ENCODE measurements around the gene GSE1.

The GSE1 gene

DNA sequence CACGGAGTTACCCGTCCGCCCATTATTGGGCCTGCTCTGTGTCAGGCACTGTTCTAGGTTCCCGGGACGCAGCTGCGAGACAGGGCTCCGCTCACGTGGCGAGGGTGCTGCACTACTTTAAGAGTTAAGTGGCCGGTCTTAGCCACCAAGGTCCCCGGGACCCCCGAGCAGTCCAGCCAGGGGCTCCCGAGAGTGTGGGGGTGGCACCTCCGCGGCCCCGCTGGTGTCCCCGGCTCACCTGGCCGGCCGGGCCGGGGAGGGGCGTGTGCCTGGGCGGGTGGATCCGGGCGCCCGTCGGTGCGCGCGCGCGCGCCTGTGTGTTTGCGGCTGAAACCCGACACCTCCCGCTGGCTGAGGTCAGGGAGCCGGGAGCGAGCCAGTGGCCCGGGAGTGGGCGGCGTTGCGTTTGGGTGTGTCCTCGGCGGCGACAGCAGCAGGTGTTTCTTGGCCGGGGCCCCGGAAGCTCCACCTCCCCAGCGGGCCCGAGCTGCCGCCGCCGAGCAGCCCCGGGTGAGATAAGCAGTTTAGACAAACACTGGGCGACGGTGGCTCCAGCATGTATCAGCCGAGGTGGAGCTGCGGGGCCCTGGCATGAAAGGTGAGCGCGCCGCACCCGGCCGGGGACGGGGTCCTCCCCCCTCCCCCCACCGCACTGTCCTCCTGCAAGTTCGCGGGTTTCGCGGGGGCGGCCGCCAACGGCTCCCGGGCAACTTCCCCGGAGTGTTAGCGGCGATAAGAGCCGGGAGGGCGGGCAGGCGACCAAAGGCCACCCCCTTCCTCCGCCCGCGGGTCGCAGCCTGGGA, at the start of gene GSE1:
Gene GSE1 (plus strand): TSS at position 522 of the 803 bp plus-strand sequence. CDS start 70 bp downstream, at position 592.
- DNase-seq (ENCODE audit: low spot score), result peak; percentile 84

DNA sequence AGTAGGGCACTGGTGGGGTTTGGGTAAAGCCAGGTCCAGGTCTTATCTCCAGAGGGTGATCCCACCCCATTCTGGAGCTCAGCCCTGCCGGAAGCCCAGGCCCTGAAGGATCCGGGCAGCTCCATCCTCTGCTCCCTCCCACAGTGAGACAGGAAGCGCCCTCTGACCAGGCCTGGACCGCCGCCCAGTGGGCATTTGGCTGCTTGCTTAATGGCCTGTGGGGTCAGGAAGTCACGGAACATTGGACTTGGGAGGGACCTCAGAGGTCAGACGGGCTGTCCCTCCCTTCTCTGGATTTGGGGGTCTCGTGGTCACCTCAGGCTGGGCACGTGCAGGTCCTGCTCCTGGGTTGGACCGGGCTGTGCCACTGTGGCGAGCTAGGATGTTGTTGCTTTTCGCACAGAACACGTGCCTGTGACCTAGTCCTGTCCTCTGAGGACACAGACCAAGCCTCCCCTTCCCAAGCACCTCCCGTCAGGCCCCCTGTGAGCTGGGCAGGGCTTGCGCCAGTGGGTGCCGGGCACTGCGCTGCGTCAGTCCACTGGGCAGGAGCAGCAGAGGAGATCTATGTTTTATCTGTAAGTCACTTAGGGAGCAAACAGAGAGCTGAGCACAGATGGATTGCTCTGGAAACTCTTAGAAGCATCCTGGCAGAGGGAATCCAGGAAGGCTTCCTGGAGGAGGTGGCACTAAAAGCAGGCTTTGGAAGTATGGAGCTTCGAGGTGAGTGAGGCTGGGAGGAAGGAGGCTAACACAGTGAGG, 49.4 kb upstream of the GSE1 start:
- no peak for DNase-seq (ENCODE audit: low spot score)

DNA sequence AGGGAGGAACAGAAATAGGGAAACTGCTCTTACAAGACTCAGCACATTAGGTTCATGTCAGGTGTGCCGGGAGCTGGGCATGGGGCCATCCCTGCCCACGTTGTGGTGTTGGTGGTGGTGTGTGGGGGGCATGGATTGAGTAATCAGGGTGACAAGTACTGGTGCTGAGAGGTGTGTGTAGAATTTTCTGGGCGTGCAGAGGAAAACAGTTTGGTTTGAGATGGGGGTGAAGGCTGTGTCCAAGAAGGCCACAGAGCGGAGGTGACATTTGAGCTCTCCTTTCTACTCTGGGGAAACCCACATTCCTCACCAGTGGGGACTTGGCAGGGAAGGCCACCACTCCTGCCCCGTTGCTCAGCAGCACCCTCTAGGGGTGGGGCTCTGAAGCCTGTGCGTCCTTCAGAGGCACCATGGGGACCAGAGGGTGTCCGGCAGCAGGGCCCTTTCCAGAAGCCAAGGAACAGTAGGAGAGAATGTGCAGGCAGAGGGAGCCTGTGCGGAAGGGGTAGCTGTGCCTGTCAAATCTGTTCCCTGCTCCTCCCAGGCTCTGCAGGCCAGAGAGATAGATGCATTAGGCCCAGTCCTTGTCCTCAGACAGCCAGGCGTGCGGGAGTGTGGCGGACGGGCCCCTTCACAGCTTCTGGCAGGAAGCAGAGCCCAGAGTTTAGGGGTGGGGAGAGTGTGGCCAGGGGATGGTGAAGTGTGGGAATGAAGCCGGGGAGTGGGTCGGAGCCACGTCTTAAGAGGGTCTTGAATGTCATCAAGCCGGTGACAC, 48.7 kb upstream of the GSE1 start:
- DNase-seq (ENCODE audit: low spot score), result no peak

DNA sequence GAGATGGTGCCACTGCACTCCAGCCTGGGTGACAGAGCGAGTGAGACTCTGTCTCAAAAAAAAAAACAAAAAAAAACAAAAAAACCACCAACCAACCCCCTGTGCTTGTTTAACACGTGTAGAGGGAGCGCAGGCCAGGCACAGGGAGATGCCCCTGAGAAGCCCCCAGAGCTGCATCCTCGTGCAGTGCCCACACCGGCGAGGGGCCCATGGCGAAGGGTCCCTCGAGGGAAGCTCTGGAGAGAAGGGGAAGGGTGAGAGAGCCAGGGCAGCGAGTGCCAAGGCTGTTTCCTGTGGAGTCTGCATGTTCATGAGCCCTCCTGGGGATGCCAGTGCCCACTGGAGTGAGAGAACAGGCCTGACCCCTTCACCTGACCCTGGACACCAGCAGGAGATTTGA, 47.8 kb upstream of the GSE1 start:
- no peak for DNase-seq (ENCODE audit: low spot score)

DNA sequence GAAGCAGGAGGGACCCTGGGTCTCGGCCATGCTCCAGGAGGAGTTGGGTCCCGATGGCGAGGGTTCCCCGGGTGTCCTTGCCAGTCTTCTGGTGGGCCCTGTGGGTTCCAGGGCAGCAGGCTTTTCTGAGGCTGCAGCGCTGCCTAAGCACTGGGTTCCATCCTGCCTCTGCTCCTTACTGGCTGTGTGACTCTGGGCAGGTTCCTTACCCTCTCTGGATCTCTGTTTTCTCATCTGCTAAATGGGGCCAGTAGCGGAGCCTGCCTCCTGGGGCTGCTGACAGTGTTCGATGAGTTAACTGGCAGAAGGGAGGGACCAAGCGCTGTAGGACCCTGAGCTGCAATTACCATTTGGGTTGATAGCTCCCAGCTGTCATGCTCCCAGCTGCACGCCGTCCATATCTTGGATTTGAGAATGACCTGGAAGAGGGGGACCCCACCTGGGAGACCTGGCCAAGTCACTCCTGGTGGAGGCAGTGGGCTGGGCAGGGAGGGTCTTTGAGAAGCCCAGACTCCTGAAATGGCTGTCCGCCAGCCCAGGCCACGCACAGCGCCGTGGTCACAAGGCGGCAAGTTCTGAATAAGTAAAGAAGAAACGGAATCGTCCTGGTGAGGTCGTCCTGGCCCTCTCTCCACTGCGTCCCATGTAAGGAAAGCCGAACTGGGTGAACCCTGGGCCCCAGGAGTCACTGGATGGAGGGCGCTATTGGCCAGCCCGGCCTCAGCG, 47.2 kb upstream of the GSE1 start:
- DNase-seq (ENCODE audit: low spot score), result no peak

DNA sequence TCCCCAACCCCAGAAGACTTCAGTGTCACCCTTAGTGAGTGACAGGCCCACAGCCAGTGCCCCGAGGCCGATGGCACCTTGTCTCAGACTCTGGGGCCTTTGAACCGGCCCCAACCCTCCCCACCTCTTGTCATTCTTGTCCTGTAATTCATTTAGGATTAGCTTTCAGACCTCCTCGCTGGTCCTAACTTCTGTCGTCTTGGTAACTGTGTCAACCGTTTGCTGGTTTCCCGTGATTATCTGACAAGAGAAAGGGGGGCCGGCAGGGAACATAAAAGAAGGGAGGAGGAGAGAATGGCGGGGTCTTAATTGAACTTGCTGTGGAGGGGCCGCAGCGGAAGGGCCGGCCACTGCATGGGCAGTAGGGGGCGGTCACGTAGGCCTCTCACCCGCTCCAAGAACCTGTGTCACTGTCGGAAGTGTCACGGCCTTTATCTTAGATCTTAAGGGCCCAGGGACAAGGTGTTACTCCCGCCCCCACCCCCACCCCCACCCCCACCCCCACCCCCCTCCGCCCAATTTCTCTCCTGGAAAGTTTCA, 46.5 kb upstream of the GSE1 start:
- no peak for DNase-seq (ENCODE audit: low spot score)

DNA sequence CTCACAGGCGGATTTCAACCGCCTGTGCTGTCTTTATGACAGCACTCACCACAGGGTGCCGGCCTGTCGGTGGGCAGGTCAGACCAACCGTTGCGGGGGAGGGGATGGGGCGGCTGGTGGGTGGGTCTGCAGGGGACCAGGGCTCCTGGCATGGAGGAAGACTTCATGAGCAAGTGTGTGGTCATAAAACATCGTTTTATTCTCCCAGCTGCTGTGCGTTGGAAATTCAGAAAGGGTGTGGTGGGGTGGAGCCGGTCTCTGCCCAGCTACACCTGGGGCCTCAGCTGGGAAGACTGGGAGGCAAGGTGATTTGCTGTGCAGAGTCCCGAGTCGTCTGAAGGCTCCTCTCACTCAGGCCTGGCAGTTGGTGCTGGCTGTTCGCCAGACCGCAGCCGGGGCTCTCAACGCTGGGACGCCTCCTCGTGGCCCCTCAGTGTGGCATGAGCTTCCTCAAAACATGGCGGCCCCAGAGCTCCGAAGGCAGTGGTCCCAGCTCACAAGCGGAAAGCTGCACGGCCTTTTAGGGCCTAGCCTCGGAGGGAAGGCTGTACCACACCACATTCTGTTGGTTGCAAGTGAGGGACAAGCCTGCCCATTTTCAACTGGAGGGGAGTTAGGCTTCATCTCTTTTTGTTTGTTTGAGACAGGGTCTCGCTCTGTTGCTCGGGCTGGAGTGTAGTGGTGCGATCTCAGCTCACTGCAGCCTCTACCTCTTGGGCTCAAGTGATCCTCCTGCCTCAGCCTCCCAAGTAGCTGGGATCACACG, 45.8 kb upstream of the GSE1 start:
- no peak for DNase-seq (ENCODE audit: low spot score)

DNA sequence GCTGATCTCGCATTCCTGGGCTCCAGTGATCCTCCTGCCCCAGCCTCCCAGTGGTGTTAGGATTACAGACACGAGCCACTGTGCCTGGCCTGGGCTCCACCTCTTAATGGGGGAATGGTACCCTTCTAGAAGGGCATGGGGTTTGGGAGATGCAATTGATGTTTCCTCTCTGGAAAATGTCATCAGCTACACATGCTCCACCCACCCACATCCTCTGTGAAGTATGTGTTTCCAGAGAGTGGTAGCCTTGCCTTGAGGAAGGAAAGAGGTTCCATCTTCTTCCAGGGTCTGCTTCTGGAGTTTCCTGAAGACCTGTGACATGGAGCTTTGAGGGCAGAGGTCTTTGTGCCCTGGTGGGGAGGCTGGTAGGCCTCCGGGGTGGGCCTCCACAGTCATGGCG, 45.2 kb upstream of the GSE1 start:
- DNase-seq (ENCODE audit: low spot score), result no peak

DNA sequence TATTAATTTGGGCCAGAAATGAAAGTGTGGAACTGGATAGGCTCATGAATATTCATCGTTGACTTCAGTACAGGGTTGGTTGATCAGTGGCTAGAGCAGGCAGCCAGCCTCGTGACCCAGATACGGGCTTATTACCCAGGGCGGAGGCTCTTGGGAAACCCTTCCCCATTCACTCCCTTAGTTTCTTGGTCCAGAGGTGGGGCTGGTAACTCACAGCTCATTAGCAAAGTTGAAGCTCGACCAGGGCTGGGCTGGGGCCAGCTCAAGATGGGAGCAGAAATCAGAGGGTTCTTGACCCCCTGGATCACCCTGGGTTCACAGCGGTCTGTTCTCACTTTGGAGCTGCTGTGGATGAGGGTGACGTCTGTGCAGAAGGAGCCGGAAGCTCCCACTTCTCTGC, 44.6 kb upstream of the GSE1 start:
- DNase-seq (ENCODE audit: low spot score), result no peak

DNA sequence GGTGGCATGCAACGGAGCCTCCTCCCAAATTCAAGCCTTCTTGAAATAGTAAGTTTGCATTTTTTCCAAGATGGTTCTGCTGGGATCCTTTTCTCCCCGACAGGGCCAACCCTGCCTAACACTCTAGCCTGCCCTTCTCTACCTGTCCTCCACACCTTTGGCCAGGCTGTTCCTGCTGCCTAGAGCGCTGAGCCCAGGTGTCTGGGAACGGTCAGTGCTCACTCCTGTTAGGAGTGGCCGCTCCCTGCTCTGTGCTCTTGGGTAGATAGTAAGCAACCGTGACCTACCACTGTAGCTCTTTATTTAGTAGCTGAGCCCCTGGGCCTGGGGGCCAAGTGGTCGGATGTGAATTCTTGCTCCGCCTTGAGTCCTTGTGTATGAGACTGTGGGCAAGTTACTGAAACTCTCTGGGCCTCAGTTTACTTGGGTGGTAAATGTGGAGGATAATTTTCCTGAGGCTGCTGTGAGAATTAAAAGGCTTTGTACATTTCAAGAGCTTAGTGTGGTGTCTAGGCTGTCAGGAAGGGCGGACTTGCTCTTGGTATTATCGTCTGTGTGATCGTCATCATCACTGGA, 44.0 kb upstream of the GSE1 start:
- DNase-seq (ENCODE audit: low spot score), result no peak

DNA sequence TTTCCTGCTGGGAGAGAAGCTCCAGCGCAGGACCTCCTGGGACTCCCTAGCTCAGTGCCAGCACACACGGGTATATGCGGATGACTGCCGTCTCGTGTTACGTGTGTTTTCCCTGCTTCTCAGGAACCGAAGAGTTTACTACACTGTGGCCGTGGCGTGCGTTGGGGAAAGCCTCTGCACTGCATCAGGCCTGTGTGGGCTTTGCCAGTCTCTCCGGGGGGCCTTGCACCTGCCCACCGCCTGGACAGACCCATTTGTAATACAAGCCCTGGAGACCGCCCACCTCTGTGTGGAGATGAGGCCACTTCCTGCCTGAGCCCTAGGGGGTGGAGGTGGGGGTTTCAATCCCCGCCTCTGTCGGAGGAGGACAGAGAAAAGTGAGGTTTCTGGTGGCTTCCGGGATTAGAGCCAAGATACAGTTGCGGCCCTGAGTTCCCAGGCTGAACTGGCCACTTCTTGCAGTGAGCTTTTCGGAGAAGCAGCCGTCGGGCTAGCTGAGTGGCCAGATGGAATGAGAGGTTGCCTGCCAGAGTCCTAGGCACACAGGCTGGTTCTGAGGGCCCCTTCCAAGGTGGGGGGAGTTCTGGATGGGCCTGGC, 43.4 kb upstream of the GSE1 start:
- no peak for DNase-seq (ENCODE audit: low spot score)

DNA sequence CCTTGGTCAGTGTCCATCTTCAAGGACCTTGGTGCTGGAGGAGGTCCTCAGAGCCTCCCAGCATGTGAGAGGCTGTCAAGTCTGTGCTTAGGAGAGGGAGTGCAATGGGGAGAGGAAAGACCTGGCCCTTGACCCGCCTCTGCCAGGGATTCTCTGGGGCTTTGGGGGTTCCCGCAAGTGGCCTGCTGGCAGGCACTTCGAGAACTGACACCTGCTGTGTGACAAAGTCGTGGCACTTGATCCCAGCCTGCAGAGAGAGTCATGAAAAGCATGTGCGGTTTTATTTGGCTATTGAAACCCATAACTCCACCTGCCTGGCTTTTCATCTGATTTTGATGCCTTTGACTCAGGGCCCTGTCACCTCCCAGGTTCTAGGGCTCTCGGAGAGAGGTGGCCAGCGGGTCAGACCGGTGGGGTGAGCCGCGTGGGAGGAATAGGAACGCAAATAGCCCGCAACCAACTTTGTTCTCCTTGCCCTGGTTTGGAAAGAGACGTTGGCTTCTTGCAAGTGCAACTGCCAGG, 42.8 kb upstream of the GSE1 start:
- DNase-seq (ENCODE audit: low spot score), result no peak

DNA sequence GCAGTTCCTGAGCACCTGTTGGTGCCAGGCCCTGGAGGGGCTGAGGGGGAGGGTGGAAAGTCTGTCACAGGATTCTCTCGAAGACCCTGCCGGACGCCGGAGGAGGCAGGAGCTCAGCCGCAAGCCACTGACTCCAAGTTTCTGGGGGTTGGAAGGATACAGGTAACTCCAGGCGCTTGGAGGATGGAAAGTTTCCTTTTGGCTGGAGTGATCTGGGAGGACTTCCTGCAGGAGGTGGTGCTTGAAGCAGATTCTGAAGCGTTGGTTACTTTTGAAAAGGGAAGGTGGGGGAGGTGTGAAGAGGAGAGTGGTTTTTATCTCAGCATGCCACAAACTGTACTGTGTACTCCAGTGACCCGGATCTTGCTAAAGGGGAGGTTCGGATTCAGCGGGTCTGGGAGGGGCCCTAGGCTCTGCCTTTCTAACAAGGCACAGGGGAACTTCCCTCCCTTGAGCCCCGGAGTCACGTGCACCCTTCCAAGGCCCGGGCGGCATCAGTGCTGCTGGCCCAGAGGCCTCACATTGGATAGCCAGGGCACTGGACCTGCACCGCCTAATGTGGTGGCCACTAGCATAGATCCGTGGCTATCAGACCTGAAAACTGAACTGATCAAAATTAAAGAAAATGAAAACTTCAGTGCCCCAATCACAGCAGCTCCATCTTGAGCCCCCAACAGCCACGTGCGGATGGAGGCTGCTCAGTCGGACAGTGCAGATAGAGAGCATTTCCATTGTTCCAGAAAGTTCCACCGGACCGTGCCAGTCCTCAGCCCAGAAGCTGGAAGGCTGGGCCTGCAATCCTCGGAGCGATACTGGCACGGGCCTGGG, 42.2 kb upstream of the GSE1 start:
- no peak for DNase-seq (ENCODE audit: low spot score)

DNA sequence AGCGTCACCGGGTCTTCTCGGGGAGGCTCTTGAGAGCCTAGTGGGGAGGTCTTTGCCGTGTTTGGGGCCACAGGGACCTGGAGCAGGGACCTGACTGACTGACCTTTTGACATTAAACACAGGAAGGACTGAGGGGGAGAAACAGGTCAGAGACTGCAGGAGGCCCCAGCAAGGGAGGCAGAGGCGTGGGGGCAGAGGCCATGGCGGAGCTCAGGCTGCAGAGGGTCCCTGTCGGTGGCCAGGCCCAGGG, 41.6 kb upstream of the GSE1 start:
- DNase-seq (ENCODE audit: low spot score), result no peak

DNA sequence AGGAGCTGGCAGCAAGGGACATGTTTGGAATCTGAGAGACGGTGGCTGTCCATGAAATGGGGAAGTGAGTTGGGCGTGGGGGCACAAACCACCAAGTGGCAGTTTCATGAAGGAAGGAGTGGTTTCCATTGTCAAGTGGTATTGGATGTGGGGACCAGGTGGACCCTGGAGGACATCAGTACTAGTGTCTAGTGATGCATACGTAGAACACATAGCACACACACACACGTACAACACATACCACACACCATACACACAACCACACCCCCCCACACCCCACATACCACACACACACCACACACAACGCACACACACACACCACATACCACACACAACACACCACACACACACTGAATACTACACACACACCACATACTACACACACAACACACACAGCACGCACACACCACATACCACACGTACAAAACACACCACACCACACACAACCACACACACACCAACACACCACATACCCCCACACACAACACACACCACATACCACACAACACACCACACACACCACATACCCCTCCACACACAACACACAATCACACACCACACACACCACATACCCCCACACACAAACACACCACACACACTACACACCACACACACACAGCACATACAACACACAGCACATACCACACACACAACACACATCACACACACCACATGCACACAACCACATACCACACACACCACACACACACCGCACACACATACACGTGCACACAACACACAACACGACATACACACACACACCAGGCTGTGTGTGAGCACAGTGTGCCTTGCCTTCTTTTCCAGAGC, 41.1 kb upstream of the GSE1 start:
- DNase-seq (ENCODE audit: low spot score), result no peak

DNA sequence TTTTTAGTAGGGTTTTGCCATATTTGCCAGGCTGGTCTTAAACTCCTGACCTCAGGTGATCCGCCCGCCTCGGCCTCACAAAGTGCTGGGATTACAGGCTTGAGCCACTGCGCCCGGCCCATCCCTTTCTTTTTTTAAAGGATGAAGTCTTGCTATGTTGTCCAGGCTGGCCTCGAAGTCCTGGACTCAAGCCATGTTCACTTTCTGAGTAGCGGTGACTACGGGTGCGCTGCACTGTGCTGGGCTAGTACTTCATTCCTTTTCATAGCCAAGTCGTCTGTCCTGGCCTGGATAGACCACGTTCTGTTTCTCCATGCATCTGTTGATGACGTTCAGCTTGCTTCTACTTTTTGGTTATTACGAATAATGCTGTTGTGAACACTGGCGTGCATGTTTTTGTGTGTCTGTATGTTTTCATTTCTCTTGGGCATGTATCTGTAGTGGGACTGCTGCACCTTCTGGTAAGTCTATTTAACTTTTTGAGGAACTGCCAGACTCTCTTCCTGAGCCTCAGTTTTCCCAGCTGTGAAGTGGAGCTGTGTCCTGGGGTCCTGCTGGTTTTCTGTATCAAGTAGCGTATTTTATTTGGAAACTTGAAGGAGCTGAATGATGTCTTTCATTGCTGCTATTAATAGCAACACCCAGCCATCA, 40.0 kb upstream of the GSE1 start:
- no peak for DNase-seq (ENCODE audit: low spot score)

DNA sequence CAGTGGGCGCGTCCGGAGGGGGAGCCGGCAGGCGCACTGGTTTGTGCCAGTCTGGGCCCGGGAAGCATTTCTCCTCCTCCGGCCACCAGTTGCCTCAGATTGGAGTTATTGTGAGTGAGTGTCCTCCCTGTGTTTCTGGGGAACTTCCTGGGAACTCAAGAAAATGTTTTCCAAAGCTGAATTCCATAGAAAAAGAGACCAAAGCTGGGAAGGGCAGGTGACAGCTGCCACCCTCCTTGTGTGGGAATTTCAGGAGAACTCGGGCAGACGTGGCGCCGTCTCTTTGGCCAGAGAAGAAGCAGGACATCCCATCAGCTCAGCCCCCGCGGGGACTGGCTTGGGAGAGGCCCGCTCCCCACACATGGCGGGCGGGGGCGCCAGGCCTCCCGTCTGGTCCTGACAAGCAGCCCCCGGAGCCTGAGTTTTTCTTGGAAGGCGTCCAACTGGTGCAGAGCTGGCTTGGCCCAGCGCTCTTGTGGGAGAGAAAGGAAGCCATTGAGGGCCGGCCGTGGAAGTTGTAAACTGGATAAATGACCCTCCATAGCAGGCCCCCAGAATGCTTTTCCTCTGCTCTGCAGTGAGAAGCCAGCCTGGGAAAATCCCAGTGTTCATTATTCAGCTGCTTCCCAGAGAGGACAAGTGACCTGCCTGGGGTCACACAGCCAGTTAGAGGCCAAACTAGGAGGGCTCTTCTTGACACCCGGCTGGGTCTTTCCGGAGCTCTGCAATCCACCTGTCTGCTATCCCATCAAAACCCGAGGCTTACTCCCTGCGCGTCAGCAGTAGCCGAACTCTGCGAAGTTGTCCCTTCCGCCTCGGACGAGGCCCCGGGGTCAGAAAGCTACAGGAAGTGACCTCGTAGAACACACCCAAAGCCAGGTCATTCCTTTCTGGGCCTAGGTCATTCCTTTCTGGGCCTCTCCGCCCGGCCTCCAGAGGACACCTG, 39.2 kb upstream of the GSE1 start:
- DNase-seq (ENCODE audit: low spot score), result no peak
